Panc1 (cell line): ENCODE measurements around the gene GZMA. TPM values are rescaled to one million over a fixed set of nuclear protein-coding genes. Genes with fewer than 3 reads are reported as not detected.

Experiments
- ATAC-seq: fragments of 200-7000 bp; cut with Tn5 transposase; 2 replicates; pipeline ENCODE4 v1.9.1; 2020; ENCODE audit warnings: mild to moderate bottlenecking, moderate library complexity
- BruUV-seq: library from RNA; stranded (reverse); fragments of 400-500 nt; replicated peaks from 2 replicates; lab custom pipeline; 2021; lab: Mats Ljungman, UMichigan
- CTCF ChIA-PET: fragments of 300-600 bp; sonication (Branson Sonifier 250); formaldehyde crosslinking; loops from one replicate; lab custom pipeline; 2022; ENCODE audit warnings: antibody characterized with exemption; lab: Charles Lee
- POLR2A ChIA-PET: fragments of 300-600 bp; sonication (Branson Sonifier 250); formaldehyde crosslinking; loops from one replicate; lab custom pipeline; 2022; ENCODE audit warnings: antibody characterized with exemption; lab: Charles Lee
- DNase-seq: peaks from one replicate; pipeline ENCODE4 v3.0.0-alpha.2; 2010; ENCODE audit warnings: low read depth, low spot score
- H3K27ac ChIP-seq: 2 replicates; pipeline ENCODE4 v1.5.1; 2011; ENCODE audit warnings: mild to moderate bottlenecking, low read length, inconsistent platforms
- H3K27me3 ChIP-seq: fragments of 200-500 bp; sonication (Bioruptor generic); 2 replicates; pipeline ENCODE4 v1.6.0; 2014; ENCODE audit warnings: low read length, inconsistent platforms; ENCODE audit not compliant: control insufficient read depth, insufficient read depth
- H3K36me3 ChIP-seq: fragments of 200-500 bp; sonication (Bioruptor generic); 2 replicates; pipeline ENCODE4 v1.5.1; 2014; ENCODE audit warnings: inconsistent platforms, mild to moderate bottlenecking, low read length, moderate library complexity; ENCODE audit not compliant: control insufficient read depth, insufficient read depth
- H3K4me1 ChIP-seq: 2 replicates; pipeline ENCODE4 v1.5.1; 2011; ENCODE audit warnings: inconsistent platforms, mild to moderate bottlenecking, low read length, moderate library complexity; ENCODE audit not compliant: control insufficient read depth, insufficient read depth
- H3K4me3 ChIP-seq, 2 experiments: 2 replicates each; pipeline ENCODE4 v1.5.1; 2011 to 2012; ENCODE audit warnings: low read depth in 2 of 2, low read length in 2 of 2, mild to moderate bottlenecking in 2 of 2, inconsistent platforms in 1 of 2, moderate library complexity in 1 of 2
- H3K9me3 ChIP-seq: fragments of 200-500 bp; sonication (Bioruptor generic); 2 replicates; pipeline ENCODE4 v1.5.1; 2014; ENCODE audit warnings: low read depth, mild to moderate bottlenecking, inconsistent platforms, low read length, moderate library complexity; ENCODE audit not compliant: control insufficient read depth, insufficient read depth
- CTCF ChIP-seq: fragments of 450-650 bp; IDR thresholded peaks from 2 replicates; pipeline ENCODE4 v1.5.1; 2017; ENCODE audit warnings: mild to moderate bottlenecking
- POLR2AphosphoS5 ChIP-seq: IDR thresholded peaks from 2 replicates; pipeline ENCODE4 v1.6.1; 2012; ENCODE audit warnings: mild to moderate bottlenecking, low read depth, low read length, moderate library complexity
- REST ChIP-seq, 2 experiments: IDR thresholded peaks; 2 replicates each; pipeline ENCODE4 v1.6.1; 2011 to 2012; ENCODE audit warnings: low read depth in 2 of 2, control low read depth in 1 of 2, low read length in 1 of 2, mild to moderate bottlenecking in 1 of 2, moderate library complexity in 1 of 2; ENCODE audit not compliant: insufficient read depth in 1 of 2
- SIN3A ChIP-seq: IDR thresholded peaks from 2 replicates; pipeline ENCODE4 v1.6.1; 2012; ENCODE audit warnings: low read depth, mild to moderate bottlenecking, low read length, moderate library complexity, borderline replicate concordance; ENCODE audit not compliant: insufficient read depth
- TCF7L2 ChIP-seq: IDR thresholded peaks from 2 replicates; pipeline ENCODE4 v1.6.1; 2011; ENCODE audit warnings: mild to moderate bottlenecking, low read depth, low read length, inconsistent platforms
- in situ Hi-C: cut with HindIII; loops from 2 replicates; pipeline ENCODE4 v1.10.0; 2016; ENCODE audit warnings: low sequenced_read_pairs, low pct_unique_long_range_greater_than_20kb
- intact Hi-C: fragments of 100-400 bp; cut with micrococcal nuclease; formaldehyde crosslinking; loops from one replicate; pipeline ENCODE4 v1.10.0; 2022; ENCODE audit not compliant: unreplicated experiment
- total RNA-seq: library from RNA; stranded (reverse); gene quantifications from one replicate; pipeline ENCODE4 v1.2.1, GENCODE V29; 2021; ENCODE audit not compliant: unreplicated experiment

The GZMA gene
- total RNA-seq, 1 experiment from 2014 or later = not detected

- intact Hi-C loops (no loop called here), in situ Hi-C loops (no loop called here)
- POLR2A ChIA-PET = no interaction called here
- no peaks in the 10 kb centered on the region for H3K4me1 ChIP-seq
- DNase-seq = no peak
- no peaks in the 10 kb centered on the region for H3K9me3 ChIP-seq
- no peaks in the 10 kb centered on the region for H3K27me3 ChIP-seq
- TF ChIP-seq REST (IDR thresholded peaks at IDR 0.05; ENCODE audit: insufficient read depth in 1 of 2, low read depth in 2 of 2, low read length in 1 of 2) (no peak), TCF7L2 (no peak), SIN3A (no peak), POLR2AphosphoS5 (no peak), CTCF (no peak)
- CTCF ChIA-PET = no interaction called here
- H3K4me3 ChIP-seq = no peak overlapping the region
- no peak overlapping the region for H3K27ac ChIP-seq
- no peak for ATAC-seq
- no peaks in the 10 kb centered on the region for H3K36me3 ChIP-seq
- no TSS peak for BruUV-seq
Observed at GRCh38 chr5:55066277-55066676, 36.2 kb upstream of the GZMA start.

- TF ChIP-seq TCF7L2 (no peak), CTCF (no peak)
Observed at GRCh38 chr5:55070968-55071367, 31.5 kb upstream of the GZMA start.

More at GRCh38 chr5:55070968-55071367, 31.5 kb upstream of the GZMA start:
- DNase-seq = no peak
- no TSS peak for BruUV-seq
- no peaks in the 10 kb centered on the region for H3K9me3 ChIP-seq
- ChIA-PET CTCF (no interaction called here), POLR2A (no interaction called here)
- no peak overlapping the region for H3K4me3 ChIP-seq
- H3K27me3 ChIP-seq = peaks cover 6% of the 10 kb centered on the region; the same call in 1 of the 2 replicates
- no peak overlapping the region for H3K27ac ChIP-seq
- no peaks in the 10 kb centered on the region for H3K36me3 ChIP-seq
- no peak for ATAC-seq
- H3K4me1 ChIP-seq = no peaks in the 10 kb centered on the region
- in situ Hi-C loops (no loop called here), intact Hi-C loops (no loop called here)
